ENCODE measurements around the gene PALLD. TPM values are rescaled to one million over a fixed set of nuclear protein-coding genes. Genes with fewer than 3 reads are reported as not detected.
"Not testable (repeated sequence)": the region's sequence is repeated elsewhere in the genome, so short reads cannot be mapped to it uniquely, and the experiment has no call there.

The PALLD gene
- total RNA-seq, 1 donor from 2014 or later: 16.4 TPM

DNA sequence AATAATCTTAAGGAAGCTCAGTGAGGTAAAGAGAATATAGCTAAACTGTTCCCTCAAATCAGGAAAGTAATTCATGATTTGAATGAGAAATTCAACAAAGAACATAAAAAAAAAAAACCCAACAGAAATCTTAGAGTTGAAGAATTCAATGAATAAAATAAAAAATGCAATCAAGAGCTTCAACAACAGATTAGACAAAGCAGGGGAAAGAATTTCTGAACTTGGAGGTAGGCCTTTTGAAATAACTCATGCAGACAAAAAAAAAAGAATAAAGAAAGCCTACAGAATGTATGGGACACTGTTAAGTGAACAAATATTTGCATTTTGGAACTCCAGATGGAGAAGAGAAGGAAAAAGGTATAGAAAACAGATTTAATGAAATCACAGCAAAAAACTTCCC is 435.3 kb downstream of the PALLD start:
- no peak for DNase-seq (ENCODE audit: low spot score)
- Mint-ChIP-seq H3K4me3 (ENCODE audit: unreplicated experiment) (no peak overlapping the region), H3K27me3 (ENCODE audit: unreplicated experiment) (peaks cover 4% of the 10 kb centered on the region), H3K36me3 (ENCODE audit: low read depth, unreplicated experiment) (peaks cover 9% of the 10 kb centered on the region), H3K4me1 (ENCODE audit: unreplicated experiment) (no peaks in the 10 kb centered on the region), H3K27ac (ENCODE audit: unreplicated experiment) (no peak overlapping the region), H3K9me3 (ENCODE audit: unreplicated experiment) (no peaks in the 10 kb centered on the region)
- TF ChIP-seq, protein P1, sequence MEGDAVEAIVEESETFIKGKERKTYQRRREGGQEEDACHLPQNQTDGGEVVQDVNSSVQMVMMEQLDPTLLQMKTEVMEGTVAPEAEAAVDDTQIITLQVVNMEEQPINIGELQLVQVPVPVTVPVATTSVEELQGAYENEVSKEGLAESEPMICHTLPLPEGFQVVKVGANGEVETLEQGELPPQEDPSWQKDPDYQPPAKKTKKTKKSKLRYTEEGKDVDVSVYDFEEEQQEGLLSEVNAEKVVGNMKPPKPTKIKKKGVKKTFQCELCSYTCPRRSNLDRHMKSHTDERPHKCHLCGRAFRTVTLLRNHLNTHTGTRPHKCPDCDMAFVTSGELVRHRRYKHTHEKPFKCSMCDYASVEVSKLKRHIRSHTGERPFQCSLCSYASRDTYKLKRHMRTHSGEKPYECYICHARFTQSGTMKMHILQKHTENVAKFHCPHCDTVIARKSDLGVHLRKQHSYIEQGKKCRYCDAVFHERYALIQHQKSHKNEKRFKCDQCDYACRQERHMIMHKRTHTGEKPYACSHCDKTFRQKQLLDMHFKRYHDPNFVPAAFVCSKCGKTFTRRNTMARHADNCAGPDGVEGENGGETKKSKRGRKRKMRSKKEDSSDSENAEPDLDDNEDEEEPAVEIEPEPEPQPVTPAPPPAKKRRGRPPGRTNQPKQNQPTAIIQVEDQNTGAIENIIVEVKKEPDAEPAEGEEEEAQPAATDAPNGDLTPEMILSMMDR (IDR thresholded peaks at IDR 0.05; ENCODE audit: unreplicated experiment): no peak

DNA sequence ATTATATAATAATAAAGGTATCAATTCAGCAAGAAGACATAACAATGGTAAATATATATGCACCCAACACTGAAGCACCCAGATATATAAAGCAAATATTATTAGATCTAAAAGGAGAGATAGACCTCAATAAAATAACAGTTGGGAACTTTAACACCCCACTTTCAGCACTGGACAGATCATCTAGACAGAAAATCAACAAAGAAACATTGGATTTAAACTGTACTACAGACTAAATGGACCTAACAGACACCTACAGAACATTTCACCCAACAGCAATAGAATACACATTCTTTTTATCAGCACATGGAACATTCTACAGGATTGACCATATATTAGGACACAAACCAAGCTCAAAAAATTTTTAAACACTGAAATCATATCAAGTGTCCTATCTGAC is 436.6 kb downstream of the PALLD start:
- Mint-ChIP-seq H3K9me3 (ENCODE audit: unreplicated experiment) (no peaks in the 10 kb centered on the region), H3K27ac (ENCODE audit: unreplicated experiment) (no peak overlapping the region)

DNA sequence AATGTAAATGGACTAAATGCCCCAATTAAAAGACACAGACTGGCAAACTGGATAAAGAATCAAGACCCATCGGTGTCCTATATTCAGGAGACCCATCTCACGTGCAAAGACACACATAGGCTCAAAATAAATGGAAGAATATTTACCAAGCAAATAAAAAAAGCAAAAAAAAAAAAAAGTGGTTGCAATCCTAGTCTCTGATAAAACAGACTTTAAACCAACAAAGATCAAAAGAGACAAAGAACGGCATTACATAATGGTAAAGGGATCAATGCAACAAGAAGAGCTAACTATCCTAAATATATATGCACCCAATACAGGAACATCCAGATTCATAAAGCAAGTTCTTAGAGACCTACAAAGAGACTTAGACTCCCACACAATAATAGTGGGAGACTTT is 440.6 kb downstream of the PALLD start:
- not testable (repeated sequence) for H3K9me3 Mint-ChIP-seq (ENCODE audit: unreplicated experiment); DNase-seq (ENCODE audit: low spot score); H3K4me3 Mint-ChIP-seq (ENCODE audit: unreplicated experiment)

More for the DNA sequence above, 436.6 kb downstream of the PALLD start:
- H3K4me1 Mint-ChIP-seq (ENCODE audit: unreplicated experiment): no peaks in the 10 kb centered on the region
- peaks cover 4% of the 10 kb centered on the region for H3K27me3 Mint-ChIP-seq (ENCODE audit: unreplicated experiment)
- H3K4me3 Mint-ChIP-seq (ENCODE audit: unreplicated experiment): no peak overlapping the region
- TF ChIP-seq, protein P1 (IDR thresholded peaks at IDR 0.05; ENCODE audit: unreplicated experiment): no peak
- no peak for DNase-seq (ENCODE audit: low spot score)
- peaks cover 9% of the 10 kb centered on the region for H3K36me3 Mint-ChIP-seq (ENCODE audit: low read depth, unreplicated experiment)

DNA sequence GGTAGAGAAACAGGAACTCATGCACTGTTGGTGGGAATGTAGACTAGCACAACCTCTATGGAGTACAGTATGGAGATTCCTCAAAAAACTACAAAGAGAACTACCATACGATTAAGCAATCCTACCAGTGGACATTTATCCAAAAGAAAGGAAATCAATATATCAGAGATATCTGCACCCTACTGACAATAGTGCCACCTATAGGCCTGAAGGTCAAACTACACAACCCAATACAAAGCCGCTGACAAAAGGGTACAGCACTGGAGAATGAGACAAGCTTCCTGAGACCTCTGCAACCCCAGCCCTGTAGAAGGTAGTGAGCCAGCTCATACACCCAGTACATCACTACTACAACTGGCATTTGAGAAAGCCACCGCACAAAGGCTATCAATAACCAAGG is 446.1 kb downstream of the PALLD start:
- DNase-seq (ENCODE audit: low spot score): no peak
- H3K9me3 Mint-ChIP-seq (ENCODE audit: unreplicated experiment): no peaks in the 10 kb centered on the region

More for the DNA sequence above, 440.6 kb downstream of the PALLD start:
- H3K27ac Mint-ChIP-seq (ENCODE audit: unreplicated experiment); H3K36me3 Mint-ChIP-seq (ENCODE audit: low read depth, unreplicated experiment); H3K4me1 Mint-ChIP-seq (ENCODE audit: unreplicated experiment); H3K27me3 Mint-ChIP-seq (ENCODE audit: unreplicated experiment): not testable (repeated sequence)

DNA sequence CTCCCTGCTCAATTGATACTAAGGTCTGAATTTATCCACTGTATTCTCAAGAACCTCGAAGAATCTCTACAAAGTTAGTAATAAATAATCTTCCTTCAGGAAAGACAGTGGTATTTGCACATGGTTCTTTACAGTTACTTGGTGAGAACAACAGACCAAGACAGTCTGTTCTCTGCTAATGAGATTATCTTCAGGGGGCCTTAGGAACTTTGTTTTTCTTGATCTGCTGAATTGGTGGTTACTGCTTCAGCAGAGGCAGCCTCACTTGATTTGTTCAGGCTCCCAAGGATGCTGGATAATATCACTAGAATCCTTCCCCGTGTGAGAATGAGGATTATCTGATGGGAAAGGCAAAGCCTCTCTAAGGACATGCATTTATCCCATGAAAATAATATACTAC is 448.4 kb downstream of the PALLD start:
- H3K27me3 Mint-ChIP-seq (ENCODE audit: unreplicated experiment): no peaks in the 10 kb centered on the region
- no peaks in the 10 kb centered on the region for H3K9me3 Mint-ChIP-seq (ENCODE audit: unreplicated experiment)
- TF ChIP-seq, protein P1 (IDR thresholded peaks at IDR 0.05; ENCODE audit: unreplicated experiment): no peak
- H3K27ac Mint-ChIP-seq (ENCODE audit: unreplicated experiment): no peak overlapping the region
- no peaks in the 10 kb centered on the region for H3K4me1 Mint-ChIP-seq (ENCODE audit: unreplicated experiment)
- no peak overlapping the region for H3K4me3 Mint-ChIP-seq (ENCODE audit: unreplicated experiment)
- no peaks in the 10 kb centered on the region for H3K36me3 Mint-ChIP-seq (ENCODE audit: low read depth, unreplicated experiment)
- no peak for DNase-seq (ENCODE audit: low spot score)

More for the DNA sequence above, 446.1 kb downstream of the PALLD start:
- H3K4me3 Mint-ChIP-seq (ENCODE audit: unreplicated experiment): no peak overlapping the region
- TF ChIP-seq, protein P1 (IDR thresholded peaks at IDR 0.05; ENCODE audit: unreplicated experiment): peak; percentile 80
- no peaks in the 10 kb centered on the region for H3K4me1 Mint-ChIP-seq (ENCODE audit: unreplicated experiment)
- no peaks in the 10 kb centered on the region for H3K36me3 Mint-ChIP-seq (ENCODE audit: low read depth, unreplicated experiment)
- no peak overlapping the region for H3K27ac Mint-ChIP-seq (ENCODE audit: unreplicated experiment)
- no peaks in the 10 kb centered on the region for H3K27me3 Mint-ChIP-seq (ENCODE audit: unreplicated experiment)

DNA sequence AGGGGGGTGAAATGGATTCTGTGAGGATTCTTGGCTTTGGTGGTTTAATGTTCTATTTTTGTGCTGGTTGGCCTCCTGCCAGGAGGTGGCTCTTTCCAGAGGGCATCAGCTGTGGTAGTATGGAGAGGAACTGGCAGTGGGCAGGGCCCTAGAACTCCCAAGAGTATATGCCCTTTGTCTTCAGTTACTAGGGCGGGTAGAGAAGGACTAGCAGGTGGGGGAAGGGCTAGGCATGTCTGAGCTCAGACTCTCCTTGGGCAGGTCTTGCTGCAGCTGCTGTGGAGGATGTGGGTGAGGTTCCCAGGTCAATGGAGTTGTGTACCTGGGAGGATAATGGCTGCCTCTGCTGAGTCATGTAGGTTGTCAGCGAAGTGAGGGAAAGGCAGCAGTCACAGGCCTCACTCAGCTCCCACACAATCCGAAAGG is 456.0 kb downstream of the PALLD start:
- not testable (repeated sequence) for H3K4me3 Mint-ChIP-seq (ENCODE audit: unreplicated experiment); H3K27me3 Mint-ChIP-seq (ENCODE audit: unreplicated experiment); H3K4me1 Mint-ChIP-seq (ENCODE audit: unreplicated experiment); DNase-seq (ENCODE audit: low spot score); H3K36me3 Mint-ChIP-seq (ENCODE audit: low read depth, unreplicated experiment); H3K27ac Mint-ChIP-seq (ENCODE audit: unreplicated experiment); H3K9me3 Mint-ChIP-seq (ENCODE audit: unreplicated experiment)
